ENCODE results near the gene FEN1. TPM values are rescaled to one million over a fixed set of nuclear protein-coding genes. Genes with fewer than 3 reads are reported as not detected.

FEN1 gene
- total RNA-seq, 1 donor from 2014 or later, result 5.4 TPM

GRCh38 chr11:61815790-61816735 is 23.4 kb downstream of the FEN1 start:
- peak overlapping the region; percentile 82 for H3K4me3 ChIP-seq
- H3K4me1 ChIP-seq, result peaks cover 12% of the 10 kb centered on the region
- no peaks in the 10 kb centered on the region for H3K27me3 ChIP-seq (ENCODE audit: low read depth)
- no peaks in the 10 kb centered on the region for H3K9me3 ChIP-seq
- intact Hi-C loops (cut with DNase I), result no loop called here
- peaks cover 20% of the 10 kb centered on the region for H3K36me3 ChIP-seq
- ATAC-seq, result peak; percentile 55 to 66
- peak; percentile 79 for DNase-seq
- TF ChIP-seq CTCF (IDR thresholded peaks at IDR 0.05), result no peak
- peak overlapping the region; percentile 99 for H3K27ac ChIP-seq

GRCh38 chr11:61816736-61817455 is 24.2 kb downstream of the FEN1 start, which contains the start of gene FADS1:
Gene FADS1, minus strand, starts transcription at chr11:61817003. Its CDS starts 74 bp downstream, at chr11:61816929.
- DNase-seq (peak; percentile 97), ATAC-seq (peak; percentile 76 to 85)
- Histone ChIP-seq H3K27me3 (ENCODE audit: low read depth) (no peaks in the 10 kb centered on the region), H3K27ac (peak within 1 kb of the TSS; percentile 99), H3K9me3 (no peaks in the 10 kb centered on the region), H3K4me3 (peak within 1 kb of the TSS; percentile 82), H3K36me3 (peaks cover 11% of the 10 kb centered on the region), H3K4me1 (peaks cover 12% of the 10 kb centered on the region)
- intact Hi-C loops (cut with DNase I), result no loop called here
- TF ChIP-seq CTCF (IDR thresholded peaks at IDR 0.05), result peak; percentile 69

GRCh38 chr11:61817471-61818202 is 24.9 kb downstream of the FEN1 start:
- TF ChIP-seq CTCF (IDR thresholded peaks at IDR 0.05), result no peak
- Histone ChIP-seq H3K27me3 (ENCODE audit: low read depth) (no peaks in the 10 kb centered on the region), H3K36me3 (peaks cover 4% of the 10 kb centered on the region), H3K4me3 (peak overlapping the region; percentile 82), H3K9me3 (no peaks in the 10 kb centered on the region), H3K27ac (peak overlapping the region; percentile 99), H3K4me1 (peaks cover 12% of the 10 kb centered on the region)
- ATAC-seq (no peak), DNase-seq (no peak)
- intact Hi-C loops (cut with DNase I), result no loop called here

- intact Hi-C loops (cut with DNase I), result no loop called here
- TF ChIP-seq CTCF (IDR thresholded peaks at IDR 0.05), result no peak
- no peak for ATAC-seq
Observed at GRCh38 chr11:61820174-61820573, 27.5 kb downstream of the FEN1 start.

More at GRCh38 chr11:61820174-61820573, 27.5 kb downstream of the FEN1 start:
- H3K4me3 ChIP-seq, result no peak overlapping the region
- no peaks in the 10 kb centered on the region for H3K36me3 ChIP-seq
- H3K27ac ChIP-seq, result no peak overlapping the region
- H3K9me3 ChIP-seq, result no peaks in the 10 kb centered on the region
- H3K4me1 ChIP-seq, result peaks cover 7% of the 10 kb centered on the region
- no peak for DNase-seq
- no peaks in the 10 kb centered on the region for H3K27me3 ChIP-seq (ENCODE audit: low read depth)

Data from lower lobe of right lung (tissue), 2 donors.